Neutrophil (primary cell): ENCODE data around the gene RSU1.

Experiments used
- H3K27ac ChIP-seq: fragments of 200-600 bp; sonication (generic); 2 replicates; pipeline ENCODE4 v1.5.1; 2016; ENCODE audit warnings: mild to moderate bottlenecking, moderate library complexity
- H3K27me3 ChIP-seq: fragments of 200-600 bp; sonication (generic); 2 replicates; pipeline ENCODE4 v1.6.0; 2016; ENCODE audit warnings: mild to moderate bottlenecking
- H3K36me3 ChIP-seq: fragments of 200-600 bp; sonication (generic); 2 replicates; pipeline ENCODE4 v1.5.1; 2017
- H3K4me1 ChIP-seq, 2 experiments: fragments of 200-600 bp in 1 of 2; sonication (generic) in 1 of 2; 1 replicate in 1 of 2; 2 replicates in 1 of 2; pipeline versions ENCODE4 v1.5.1 to v1.6.1; 2013 to 2016; ENCODE audit warnings: low read depth in 1 of 2, low read length in 1 of 2, mild to moderate bottlenecking in 1 of 2, moderate library complexity in 1 of 2; ENCODE audit not compliant: control insufficient read depth in 1 of 2, insufficient read depth in 1 of 2
- H3K4me3 ChIP-seq, 2 experiments: fragments of 200-600 bp in 1 of 2; sonication (generic) in 1 of 2; 1 replicate in 1 of 2; 2 replicates in 1 of 2; pipeline ENCODE4 v1.5.1; 2013 to 2016; ENCODE audit warnings: low read depth in 1 of 2, low read length in 1 of 2, mild to moderate bottlenecking in 1 of 2, moderate library complexity in 1 of 2
- H3K9me3 ChIP-seq: fragments of 200-600 bp; sonication (generic); 2 replicates; pipeline ENCODE4 v1.5.1; 2016
- CTCF ChIP-seq: fragments of 200-600 bp; sonication (generic); IDR thresholded peaks from 2 replicates; pipeline ENCODE4 v1.5.1; 2016; ENCODE audit warnings: antibody characterized with exemption

RSU1 gene

GRCh38 chr10:16804123-16804522 is 13.1 kb downstream of the RSU1 start:
- no peaks in the 10 kb centered on the region for H3K9me3 ChIP-seq
- H3K4me3 ChIP-seq = no peak overlapping the region
- H3K4me1 ChIP-seq = peaks cover 8 to 12% of the 10 kb centered on the region in 2 experiments
- no peak overlapping the region for H3K27ac ChIP-seq
- H3K36me3 ChIP-seq = peaks cover 8% of the 10 kb centered on the region
- H3K27me3 ChIP-seq = no peaks in the 10 kb centered on the region
- no peak for TF ChIP-seq CTCF

- no peak overlapping the region for H3K27ac ChIP-seq
- H3K36me3 ChIP-seq = peaks cover 8% of the 10 kb centered on the region
- H3K9me3 ChIP-seq = no peaks in the 10 kb centered on the region
- H3K4me3 ChIP-seq = no peak overlapping the region
- peaks cover 9 to 12% of the 10 kb centered on the region in 2 experiments for H3K4me1 ChIP-seq
- H3K27me3 ChIP-seq = no peaks in the 10 kb centered on the region
- TF ChIP-seq CTCF = no peak
Measured at GRCh38 chr10:16803464-16803863, 13.8 kb downstream of the RSU1 start.

GRCh38 chr10:16799621-16800020 is 17.6 kb downstream of the RSU1 start:
- Histone ChIP-seq H3K27ac (peak overlapping the region; percentile 13), H3K9me3 (no peaks in the 10 kb centered on the region), H3K27me3 (no peaks in the 10 kb centered on the region), H3K4me1 (peaks cover 9 to 12% of the 10 kb centered on the region in 2 experiments), H3K36me3 (no peaks in the 10 kb centered on the region), H3K4me3 (no peak overlapping the region)
- TF ChIP-seq CTCF = no peak

- H3K27ac ChIP-seq = no peak overlapping the region
- H3K4me3 ChIP-seq = no peak overlapping the region
- H3K36me3 ChIP-seq = no peaks in the 10 kb centered on the region
- H3K27me3 ChIP-seq = no peaks in the 10 kb centered on the region
- no peak for TF ChIP-seq CTCF
- no peaks in the 10 kb centered on the region for H3K9me3 ChIP-seq
- peaks cover 9 to 12% of the 10 kb centered on the region in 2 experiments for H3K4me1 ChIP-seq
Measured at GRCh38 chr10:16798571-16798970, 18.7 kb downstream of the RSU1 start.

- Histone ChIP-seq H3K36me3 (peaks cover 13% of the 10 kb centered on the region), H3K4me3 (no peak overlapping the region), H3K27ac (no peak overlapping the region), H3K4me1 (peaks cover 9 to 12% of the 10 kb centered on the region in 2 experiments), H3K9me3 (no peaks in the 10 kb centered on the region), H3K27me3 (no peaks in the 10 kb centered on the region)
- no peak for TF ChIP-seq CTCF
Measured at GRCh38 chr10:16795410-16796073, 21.7 kb downstream of the RSU1 start.
